Neural cell (in vitro differentiated cells): ENCODE data around the gene CACNA1B. TPM values are rescaled to one million over a fixed set of nuclear protein-coding genes. Genes with fewer than 3 reads are reported as not detected.

ENCODE experiments used
- H2AFZ ChIP-seq: fragments of 200-600, 300-800 bp; sonication (generic), shearing (Covaris generic); 2 replicates; pipeline ENCODE4 v1.6.0; 2014; ENCODE audit warnings: low read depth, mild to moderate bottlenecking, antibody characterized with exemption, low read length, moderate library complexity
- H3F3A ChIP-seq: fragments of 200-600 bp; shearing (Covaris generic); 2 replicates; pipeline ENCODE4 v1.6.1; 2016; ENCODE audit warnings: mild to moderate bottlenecking, moderate library complexity, mixed read lengths, antibody characterized with exemption, low read length; ENCODE audit not compliant: insufficient read depth, poor library complexity, severe bottlenecking
- H3K27ac ChIP-seq: fragments of 200-600, 300-800 bp; sonication (generic), shearing (Covaris generic); 2 replicates; pipeline ENCODE4 v1.5.1; 2014; ENCODE audit warnings: mild to moderate bottlenecking, low read length, moderate library complexity
- H3K27me3 ChIP-seq: fragments of 300-800, 200-600 bp; sonication (generic), shearing (Covaris generic); 2 replicates; pipeline ENCODE4 v1.6.0; 2014; ENCODE audit warnings: mild to moderate bottlenecking, low read depth, low read length, moderate library complexity; ENCODE audit not compliant: insufficient read depth
- H3K36me3 ChIP-seq: fragments of 300-800, 200-600 bp; sonication (generic), shearing (Covaris generic); 2 replicates; pipeline ENCODE4 v1.5.1; 2014; ENCODE audit warnings: mild to moderate bottlenecking, antibody characterized with exemption, low read length, moderate library complexity; ENCODE audit not compliant: insufficient read depth
- H3K4me2 ChIP-seq: fragments of 300-800, 200-600 bp; sonication (generic), shearing (Covaris generic); 2 replicates; pipeline ENCODE4 v1.6.0; 2014; ENCODE audit warnings: mild to moderate bottlenecking, low read length
- H3K4me3 ChIP-seq: fragments of 300-800, 200-600 bp; sonication (generic), shearing (Covaris generic); 2 replicates; pipeline ENCODE4 v1.5.1; 2014; ENCODE audit warnings: mild to moderate bottlenecking, low read length, moderate library complexity
- H3K79me2 ChIP-seq: fragments of 200-600 bp; shearing (Covaris generic); replicated peaks from 2 replicates; pipeline ENCODE4 v1.6.0; 2014; ENCODE audit warnings: mild to moderate bottlenecking, low read length, moderate library complexity; ENCODE audit not compliant: insufficient read depth
- H3K9ac ChIP-seq: fragments of 300-800, 200-600 bp; sonication (generic), shearing (Covaris generic); 2 replicates; pipeline ENCODE4 v1.6.1; 2016; ENCODE audit warnings: mild to moderate bottlenecking, low read length, mixed read lengths
- H3K9me2 ChIP-seq: fragments of 200-600 bp; shearing (Covaris generic); 2 replicates; pipeline ENCODE4 v1.6.1; 2016; ENCODE audit warnings: mild to moderate bottlenecking, low read length, mixed read lengths; ENCODE audit not compliant: insufficient read depth
- H3K9me3 ChIP-seq: fragments of 200-600, 300-800 bp; sonication (generic), shearing (Covaris generic); 2 replicates; pipeline ENCODE4 v1.6.1; 2016; ENCODE audit warnings: mild to moderate bottlenecking, mixed run types, low read length, moderate library complexity, mixed read lengths
- H4K20me1 ChIP-seq: fragments of 200-600 bp; shearing (Covaris generic); 2 replicates; pipeline ENCODE4 v1.6.1; 2016; ENCODE audit warnings: mild to moderate bottlenecking, mixed run types; ENCODE audit not compliant: insufficient read depth
- CTCF ChIP-seq: fragments of 450-650 bp; IDR thresholded peaks from 2 replicates; pipeline ENCODE4 v1.5.1; 2014; ENCODE audit warnings: antibody characterized with exemption, mild to moderate bottlenecking, moderate library complexity; ENCODE audit not compliant: poor library complexity, severe bottlenecking
- EP300 ChIP-seq: fragments of 450-650 bp; conservative IDR thresholded peaks from 2 replicates; pipeline ENCODE4 v1.6.1; 2014; ENCODE audit warnings: antibody characterized with exemption, mild to moderate bottlenecking, moderate library complexity; ENCODE audit not compliant: poor library complexity, severe bottlenecking
- EZH2 ChIP-seq: fragments of 200-600, 300-800 bp; shearing (Covaris generic), sonication (generic); IDR thresholded peaks from 2 replicates; pipeline ENCODE4 v1.6.1; 2014; ENCODE audit warnings: antibody characterized with exemption, low read length, borderline replicate concordance, mild to moderate bottlenecking; ENCODE audit not compliant: insufficient read depth, poor library complexity, severe bottlenecking
- MXI1 ChIP-seq: fragments of 450-650 bp; conservative IDR thresholded peaks from 2 replicates; pipeline ENCODE4 v1.6.1; 2014; ENCODE audit warnings: antibody characterized with exemption, mild to moderate bottlenecking; ENCODE audit not compliant: poor library complexity, severe bottlenecking
- POLR2AphosphoS5 ChIP-seq: IDR thresholded peaks from 2 replicates; pipeline ENCODE4 v1.6.1; 2012
- RAD21 ChIP-seq: fragments of 450-650 bp; conservative IDR thresholded peaks from 2 replicates; pipeline ENCODE4 v1.6.1; 2014; ENCODE audit warnings: antibody characterized with exemption, mild to moderate bottlenecking, moderate library complexity
- REST ChIP-seq: IDR thresholded peaks from 2 replicates; pipeline ENCODE4 v1.6.1; 2012; ENCODE audit warnings: borderline replicate concordance
- SMC3 ChIP-seq: fragments of 450-650 bp; conservative IDR thresholded peaks from 2 replicates; pipeline ENCODE4 v1.6.1; 2014; ENCODE audit warnings: antibody characterized with exemption, mild to moderate bottlenecking, moderate library complexity; ENCODE audit not compliant: poor library complexity
- TAF1 ChIP-seq: IDR thresholded peaks from 2 replicates; pipeline ENCODE4 v1.6.1; 2012; ENCODE audit warnings: low read depth
- polyA plus RNA-seq: library from polyadenylated mRNA; depleted of rRNA; stranded (reverse); fragments of >200 nt; gene quantifications from 2 replicates; pipeline ENCODE4 v1.2.3, GENCODE V29; 2014

CACNA1B gene
- polyA plus RNA-seq, 1 donor from 2014 or later = 5.8 TPM

GRCh38 chr9:138040446-138041430, 163.2 kb downstream of the CACNA1B start:
- H3K4me3 ChIP-seq = no peak overlapping the region
- TF ChIP-seq RAD21 (no peak), MXI1 (no peak), SMC3 (no peak), POLR2AphosphoS5 (no peak), CTCF (no peak), EZH2 (no peak), EP300 (no peak), TAF1 (no peak), REST (no peak)
- no peaks in the 10 kb centered on the region for H3K79me2 ChIP-seq

GRCh38 chr9:138042146-138042545, 164.6 kb downstream of the CACNA1B start:
- Histone ChIP-seq H3K9me3 (no peaks in the 10 kb centered on the region), H3K4me2 (no peak overlapping the region), H3F3A (no peaks in the 10 kb centered on the region), H2AFZ (no peak overlapping the region), H3K36me3 (no peaks in the 10 kb centered on the region), H4K20me1 (no peaks in the 10 kb centered on the region), H3K27ac (no peak overlapping the region), H3K9ac (no peak overlapping the region), H3K4me3 (no peak overlapping the region), H3K9me2 (no peaks in the 10 kb centered on the region), H3K79me2 (no peaks in the 10 kb centered on the region), H3K27me3 (no peaks in the 10 kb centered on the region)
- TF ChIP-seq SMC3 (no peak), MXI1 (no peak), RAD21 (no peak), POLR2AphosphoS5 (no peak), TAF1 (no peak), EP300 (no peak)

More at GRCh38 chr9:138040446-138041430, 163.2 kb downstream of the CACNA1B start:
- no peak overlapping the region for H3K27ac ChIP-seq
- H3K36me3 ChIP-seq = no peaks in the 10 kb centered on the region
- H3K27me3 ChIP-seq = no peaks in the 10 kb centered on the region
- no peak overlapping the region for H3K9ac ChIP-seq
- no peak overlapping the region for H2AFZ ChIP-seq
- H3K4me2 ChIP-seq = no peak overlapping the region
- no peaks in the 10 kb centered on the region for H3F3A ChIP-seq
- H4K20me1 ChIP-seq = no peaks in the 10 kb centered on the region
- no peaks in the 10 kb centered on the region for H3K9me3 ChIP-seq
- no peaks in the 10 kb centered on the region for H3K9me2 ChIP-seq
